ENCODE results near the gene CLEC4G. TPM values are rescaled to one million over a fixed set of nuclear protein-coding genes. Genes with fewer than 3 reads are reported as not detected.

CLEC4G gene
- total RNA-seq, 1 experiment from 2014 or later, result 0.55 TPM

- no peaks in the 10 kb centered on the region for H3K36me3 Mint-ChIP-seq
- H3K4me3 Mint-ChIP-seq, result no peak overlapping the region
- DNase-seq (ENCODE audit: low spot score), result no peak
- TF ChIP-seq, protein P1, sequence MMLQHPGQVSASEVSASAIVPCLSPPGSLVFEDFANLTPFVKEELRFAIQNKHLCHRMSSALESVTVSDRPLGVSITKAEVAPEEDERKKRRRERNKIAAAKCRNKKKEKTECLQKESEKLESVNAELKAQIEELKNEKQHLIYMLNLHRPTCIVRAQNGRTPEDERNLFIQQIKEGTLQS (CRISPR knock-in tag; conservative IDR thresholded peaks at IDR 0.05), result no peak
- TF ChIP-seq ATF1 (CRISPR knock-in tag; IDR thresholded peaks at IDR 0.05) (no peak), USF1 (CRISPR knock-in tag; IDR thresholded peaks at IDR 0.05) (no peak), NR1H2 (CRISPR knock-in tag; IDR thresholded peaks at IDR 0.05) (no peak), GABPB1 (CRISPR knock-in tag; IDR thresholded peaks at IDR 0.05) (no peak)
- no peak for ATAC-seq
- H3K27ac Mint-ChIP-seq, result no peak overlapping the region
- CTCF ChIA-PET, result no interaction called here
- peaks cover 32% of the 10 kb centered on the region for H3K27me3 Mint-ChIP-seq (ENCODE audit: low read depth)
- H3K9me3 Mint-ChIP-seq, result no peaks in the 10 kb centered on the region
- POLR2A ChIA-PET, result no interaction called here
- no peaks in the 10 kb centered on the region for H3K4me1 Mint-ChIP-seq
Measured at GRCh38 chr19:7740682-7741054, 8.8 kb upstream of the CLEC4G start.

GRCh38 chr19:7739801-7740681 is 8.1 kb upstream of the CLEC4G start:
- no peaks in the 10 kb centered on the region for H3K36me3 Mint-ChIP-seq
- peaks cover 38% of the 10 kb centered on the region for H3K27me3 Mint-ChIP-seq (ENCODE audit: low read depth)
- DNase-seq (ENCODE audit: low spot score) (no peak), ATAC-seq (no peak)
- no peaks in the 10 kb centered on the region for H3K4me1 Mint-ChIP-seq
- CTCF ChIA-PET, result interaction anchor here (1.0 to 1.6 kb wide), 3 partner anchors 9 to 172 kb away, joined by 3 to 9 read pairs (median 5); partner anchors contain the start of gene TRAPPC5
- POLR2A ChIA-PET, result no interaction called here
- H3K4me3 Mint-ChIP-seq, result no peak overlapping the region
- H3K27ac Mint-ChIP-seq, result no peak overlapping the region
- no peaks in the 10 kb centered on the region for H3K9me3 Mint-ChIP-seq
- TF ChIP-seq ZNF512 (CRISPR knock-in tag; IDR thresholded peaks at IDR 0.05; ENCODE audit: borderline replicate concordance) (no peak), ZNF416 (CRISPR knock-in tag; IDR thresholded peaks at IDR 0.05) (no peak), ZNF532 (CRISPR knock-in tag; IDR thresholded peaks at IDR 0.05; ENCODE audit: borderline replicate concordance) (no peak), ZBTB21 (CRISPR knock-in tag; IDR thresholded peaks at IDR 0.05; ENCODE audit: borderline replicate concordance) (no peak), ELF4 (CRISPR knock-in tag; IDR thresholded peaks at IDR 0.05; ENCODE audit: low read depth) (no peak), FOXJ3 (CRISPR knock-in tag; IDR thresholded peaks at IDR 0.05; ENCODE audit: borderline replicate concordance) (no peak), GTF2I (CRISPR knock-in tag; conservative IDR thresholded peaks at IDR 0.05) (no peak), TP53 (CRISPR knock-in tag; IDR thresholded peaks at IDR 0.05) (no peak), NFE2L1 (CRISPR knock-in tag; IDR thresholded peaks at IDR 0.05) (no peak), RORB (CRISPR knock-in tag; IDR thresholded peaks at IDR 0.05) (no peak), IRF2 (CRISPR knock-in tag; IDR thresholded peaks at IDR 0.05; ENCODE audit: borderline replicate concordance, low read depth) (no peak), ZNF671 (CRISPR knock-in tag; IDR thresholded peaks at IDR 0.05) (no peak), JUN (CRISPR knock-in tag; IDR thresholded peaks at IDR 0.05) (no peak)
- TF ChIP-seq, protein P2, sequence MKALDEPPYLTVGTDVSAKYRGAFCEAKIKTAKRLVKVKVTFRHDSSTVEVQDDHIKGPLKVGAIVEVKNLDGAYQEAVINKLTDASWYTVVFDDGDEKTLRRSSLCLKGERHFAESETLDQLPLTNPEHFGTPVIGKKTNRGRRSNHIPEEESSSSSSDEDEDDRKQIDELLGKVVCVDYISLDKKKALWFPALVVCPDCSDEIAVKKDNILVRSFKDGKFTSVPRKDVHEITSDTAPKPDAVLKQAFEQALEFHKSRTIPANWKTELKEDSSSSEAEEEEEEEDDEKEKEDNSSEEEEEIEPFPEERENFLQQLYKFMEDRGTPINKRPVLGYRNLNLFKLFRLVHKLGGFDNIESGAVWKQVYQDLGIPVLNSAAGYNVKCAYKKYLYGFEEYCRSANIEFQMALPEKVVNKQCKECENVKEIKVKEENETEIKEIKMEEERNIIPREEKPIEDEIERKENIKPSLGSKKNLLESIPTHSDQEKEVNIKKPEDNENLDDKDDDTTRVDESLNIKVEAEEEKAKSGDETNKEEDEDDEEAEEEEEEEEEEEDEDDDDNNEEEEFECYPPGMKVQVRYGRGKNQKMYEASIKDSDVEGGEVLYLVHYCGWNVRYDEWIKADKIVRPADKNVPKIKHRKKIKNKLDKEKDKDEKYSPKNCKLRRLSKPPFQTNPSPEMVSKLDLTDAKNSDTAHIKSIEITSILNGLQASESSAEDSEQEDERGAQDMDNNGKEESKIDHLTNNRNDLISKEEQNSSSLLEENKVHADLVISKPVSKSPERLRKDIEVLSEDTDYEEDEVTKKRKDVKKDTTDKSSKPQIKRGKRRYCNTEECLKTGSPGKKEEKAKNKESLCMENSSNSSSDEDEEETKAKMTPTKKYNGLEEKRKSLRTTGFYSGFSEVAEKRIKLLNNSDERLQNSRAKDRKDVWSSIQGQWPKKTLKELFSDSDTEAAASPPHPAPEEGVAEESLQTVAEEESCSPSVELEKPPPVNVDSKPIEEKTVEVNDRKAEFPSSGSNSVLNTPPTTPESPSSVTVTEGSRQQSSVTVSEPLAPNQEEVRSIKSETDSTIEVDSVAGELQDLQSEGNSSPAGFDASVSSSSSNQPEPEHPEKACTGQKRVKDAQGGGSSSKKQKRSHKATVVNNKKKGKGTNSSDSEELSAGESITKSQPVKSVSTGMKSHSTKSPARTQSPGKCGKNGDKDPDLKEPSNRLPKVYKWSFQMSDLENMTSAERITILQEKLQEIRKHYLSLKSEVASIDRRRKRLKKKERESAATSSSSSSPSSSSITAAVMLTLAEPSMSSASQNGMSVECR (CRISPR knock-in tag; IDR thresholded peaks at IDR 0.05; ENCODE audit: borderline replicate concordance), result no peak
- TF ChIP-seq, protein P3, sequence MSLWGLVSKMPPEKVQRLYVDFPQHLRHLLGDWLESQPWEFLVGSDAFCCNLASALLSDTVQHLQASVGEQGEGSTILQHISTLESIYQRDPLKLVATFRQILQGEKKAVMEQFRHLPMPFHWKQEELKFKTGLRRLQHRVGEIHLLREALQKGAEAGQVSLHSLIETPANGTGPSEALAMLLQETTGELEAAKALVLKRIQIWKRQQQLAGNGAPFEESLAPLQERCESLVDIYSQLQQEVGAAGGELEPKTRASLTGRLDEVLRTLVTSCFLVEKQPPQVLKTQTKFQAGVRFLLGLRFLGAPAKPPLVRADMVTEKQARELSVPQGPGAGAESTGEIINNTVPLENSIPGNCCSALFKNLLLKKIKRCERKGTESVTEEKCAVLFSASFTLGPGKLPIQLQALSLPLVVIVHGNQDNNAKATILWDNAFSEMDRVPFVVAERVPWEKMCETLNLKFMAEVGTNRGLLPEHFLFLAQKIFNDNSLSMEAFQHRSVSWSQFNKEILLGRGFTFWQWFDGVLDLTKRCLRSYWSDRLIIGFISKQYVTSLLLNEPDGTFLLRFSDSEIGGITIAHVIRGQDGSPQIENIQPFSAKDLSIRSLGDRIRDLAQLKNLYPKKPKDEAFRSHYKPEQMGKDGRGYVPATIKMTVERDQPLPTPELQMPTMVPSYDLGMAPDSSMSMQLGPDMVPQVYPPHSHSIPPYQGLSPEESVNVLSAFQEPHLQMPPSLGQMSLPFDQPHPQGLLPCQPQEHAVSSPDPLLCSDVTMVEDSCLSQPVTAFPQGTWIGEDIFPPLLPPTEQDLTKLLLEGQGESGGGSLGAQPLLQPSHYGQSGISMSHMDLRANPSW (CRISPR knock-in tag; conservative IDR thresholded peaks at IDR 0.05; ENCODE audit: low read depth), result no peak
